GM03348 (cell line): ENCODE results near the gene ARL5C.

ENCODE experiments used
- DNase-seq: peaks from one replicate; pipeline ENCODE4 v3.0.0; 2012; ENCODE audit warnings: low spot score

The ARL5C gene

GRCh38 chr17:39167476-39167875 lies 1.5 kb upstream of the ARL5C start:
- DNase-seq, result peak; percentile 31

GRCh38 chr17:39166437-39167335 lies 725 bp upstream of the ARL5C start:
- no peak for DNase-seq

GRCh38 chr17:39165178-39165840 lies 652 bp downstream of the ARL5C start:
- no peak for DNase-seq

GRCh38 chr17:39164675-39165143 lies 1.3 kb downstream of the ARL5C start:
- peak; percentile 97 for DNase-seq

GRCh38 chr17:39161962-39162361 lies 4.0 kb downstream of the ARL5C start:
- DNase-seq, result no peak

- no peak for DNase-seq
These were observed 7.3 kb downstream of the ARL5C start for GRCh38 chr17:39158623-39159022.

GRCh38 chr17:39156491-39156890 lies 9.5 kb downstream of the ARL5C start:
- DNase-seq, result no peak

GRCh38 chr17:39155654-39156053 lies 10.3 kb downstream of the ARL5C start:
- DNase-seq, result no peak

GRCh38 chr17:39153599-39154051 lies 12.3 kb downstream of the ARL5C start:
- peak; percentile 85 for DNase-seq

- DNase-seq, result no peak
These were observed 13.8 kb downstream of the ARL5C start for GRCh38 chr17:39151943-39152818.

- peak; percentile 59 for DNase-seq
These were observed 14.6 kb downstream of the ARL5C start, which contains the start of gene PLXDC1 for GRCh38 chr17:39151150-39151942. TSS of gene PLXDC1 (minus strand) at chr17:39151637. CDS start at chr17:39151437, 200 bp downstream.

- no peak for DNase-seq
These were observed 15.2 kb downstream of the ARL5C start for GRCh38 chr17:39150795-39151149.

- no peak for DNase-seq
These were observed 15.8 kb downstream of the ARL5C start for GRCh38 chr17:39150104-39150634.

- no peak for DNase-seq
These were observed 18.5 kb downstream of the ARL5C start for GRCh38 chr17:39147221-39148185.

GRCh38 chr17:39146273-39146672 lies 19.7 kb downstream of the ARL5C start:
- DNase-seq, result no peak

- no peak for DNase-seq
These were observed 20.8 kb downstream of the ARL5C start for GRCh38 chr17:39145143-39145542.

GRCh38 chr17:39144416-39144840 lies 21.5 kb downstream of the ARL5C start:
- DNase-seq, result peak; percentile 70

- no peak for DNase-seq
These were observed 22.3 kb downstream of the ARL5C start for GRCh38 chr17:39143552-39144093.

GRCh38 chr17:39141915-39142664 lies 23.9 kb downstream of the ARL5C start:
- DNase-seq, result no peak
